Left kidney (tissue), 2 donors: Measurements from ENCODE around the gene RAB33B. TPM values are rescaled to one million over a fixed set of nuclear protein-coding genes. Genes with fewer than 3 reads are reported as not detected.
"Not testable (repeated sequence)": the region's sequence is repeated elsewhere in the genome, so short reads cannot be mapped to it uniquely, and the experiment has no call there.

Experiments used
- DNase-seq: peaks from one replicate; pipeline ENCODE4 v3.0.0-alpha.2; 2013
- polyA plus RNA-seq: library from polyadenylated mRNA; unstranded; fragments of 120-200 nt; gene quantifications from one replicate; pipeline ENCODE4 v1.2.1, GENCODE V29; 2013; ENCODE audit not compliant: insufficient read length

Gene RAB33B
- polyA plus RNA-seq, 1 donor: 10.5 TPM

GRCh38 chr4:139460565-139460964, 6.6 kb downstream of the RAB33B start:
- DNase-seq: no peak

- DNase-seq: no peak
Measured at GRCh38 chr4:139461022-139461628, 7.2 kb downstream of the RAB33B start.

GRCh38 chr4:139464512-139464911, 10.6 kb downstream of the RAB33B start:
- not testable (repeated sequence) for DNase-seq

GRCh38 chr4:139465922-139466321, 12.0 kb downstream of the RAB33B start:
- no peak for DNase-seq

- not testable (repeated sequence) for DNase-seq
Measured at GRCh38 chr4:139468756-139469155, 14.8 kb downstream of the RAB33B start.

GRCh38 chr4:139469216-139469615, 15.3 kb downstream of the RAB33B start:
- no peak for DNase-seq

GRCh38 chr4:139469869-139470268, 15.9 kb downstream of the RAB33B start:
- no peak for DNase-seq

GRCh38 chr4:139470295-139470694, 16.4 kb downstream of the RAB33B start:
- DNase-seq: no peak

GRCh38 chr4:139470997-139471665, 17.2 kb downstream of the RAB33B start:
- no peak for DNase-seq

GRCh38 chr4:139472852-139473251, 18.9 kb downstream of the RAB33B start:
- no peak for DNase-seq

GRCh38 chr4:139476363-139476762, 22.4 kb downstream of the RAB33B start:
- DNase-seq: no peak

- DNase-seq: no peak
Measured at GRCh38 chr4:139481465-139481864, 27.5 kb downstream of the RAB33B start.

GRCh38 chr4:139483000-139483399, 29.1 kb downstream of the RAB33B start:
- DNase-seq: no peak

GRCh38 chr4:139484783-139485311, 30.9 kb downstream of the RAB33B start:
- DNase-seq: no peak

- DNase-seq: no peak
Measured at GRCh38 chr4:139488442-139488841, 34.5 kb downstream of the RAB33B start.

GRCh38 chr4:139489638-139490037, 35.7 kb downstream of the RAB33B start:
- DNase-seq: no peak

- no peak for DNase-seq
Measured at GRCh38 chr4:139492429-139492828, 38.5 kb downstream of the RAB33B start.

- DNase-seq: no peak
Measured at GRCh38 chr4:139493176-139493575, 39.3 kb downstream of the RAB33B start.

GRCh38 chr4:139499186-139499585, 45.3 kb downstream of the RAB33B start:
- no peak for DNase-seq

GRCh38 chr4:139501117-139501516, 47.2 kb downstream of the RAB33B start:
- DNase-seq: no peak

GRCh38 chr4:139501527-139501926, 47.6 kb downstream of the RAB33B start:
- DNase-seq: no peak

- DNase-seq: no peak
Measured at GRCh38 chr4:139501927-139502899, 48.3 kb downstream of the RAB33B start.
